Stimulated activated CD8-positive, alpha-beta memory T cell treated with anti-CD3 and anti-CD28 coated beads, Interleukin-12 subunit alpha, Interleukin-12 subunit beta, amount 100 ng/mL, for 24 hours (primary cell): Measurements from ENCODE around the gene RHOT2.
A peak's percentile ranks its signal among the peaks of the same experiment; 100 is the strongest.

Experiments
- DNase-seq: peaks from one replicate; pipeline ENCODE4 v3.0.0-alpha.2; 2020; ENCODE audit errors: extremely low read depth

The RHOT2 gene

GRCh38 chr16:670485-671352, 2.8 kb downstream of the RHOT2 start:
- no peak for DNase-seq

GRCh38 chr16:671353-672131, 3.6 kb downstream of the RHOT2 start:
- no peak for DNase-seq

- DNase-seq, result no peak
Observed at GRCh38 chr16:672371-672770, 4.4 kb downstream of the RHOT2 start.

DNA sequence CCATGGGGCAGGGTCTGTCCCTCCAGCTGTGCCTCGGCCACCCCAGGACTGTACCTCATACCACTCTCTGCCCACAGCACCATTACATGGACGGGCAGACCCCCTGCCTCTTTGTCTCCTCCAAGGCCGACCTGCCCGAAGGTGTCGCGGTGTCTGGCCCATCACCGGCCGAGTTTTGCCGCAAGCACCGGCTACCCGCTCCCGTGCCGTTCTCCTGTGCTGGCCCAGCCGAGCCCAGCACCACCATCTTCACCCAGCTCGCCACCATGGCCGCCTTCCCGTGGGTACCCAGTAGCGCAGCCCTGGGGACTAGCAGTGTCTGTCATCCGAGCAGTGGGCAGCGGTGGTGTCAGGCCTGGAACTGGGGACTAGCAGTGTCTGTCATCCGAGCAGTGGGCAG, 4.9 kb downstream of the RHOT2 start:
- no peak for DNase-seq

DNA sequence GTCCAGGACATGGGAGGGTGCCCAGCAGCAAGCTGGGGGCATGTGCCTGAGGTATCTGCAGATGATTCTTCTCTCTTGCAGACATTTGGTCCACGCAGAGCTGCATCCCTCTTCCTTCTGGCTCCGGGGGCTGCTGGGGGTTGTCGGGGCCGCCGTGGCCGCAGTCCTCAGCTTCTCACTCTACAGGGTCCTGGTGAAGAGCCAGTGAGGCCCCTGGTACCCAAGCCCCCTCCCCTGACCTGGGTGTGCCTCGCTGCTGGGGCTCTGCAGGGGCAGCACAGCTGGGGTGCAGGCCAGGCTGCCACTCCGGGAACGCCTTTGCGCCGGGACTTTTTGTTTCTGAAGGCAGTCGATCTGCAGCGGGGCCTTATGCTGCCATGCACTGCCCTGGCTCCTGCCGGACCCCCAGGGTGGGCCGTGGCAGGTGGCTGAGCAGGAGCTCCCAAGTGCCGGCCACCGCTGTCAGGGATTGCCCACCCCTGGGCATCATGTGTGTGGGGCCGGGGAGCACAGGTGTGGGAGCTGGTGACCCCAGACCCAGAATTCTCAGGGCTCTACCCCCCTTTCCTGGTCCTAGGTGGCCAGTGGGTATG, 5.6 kb downstream of the RHOT2 start:
- DNase-seq, result no peak

GRCh38 chr16:674214-674881, 6.4 kb downstream of the RHOT2 start:
- DNase-seq, result no peak

DNA sequence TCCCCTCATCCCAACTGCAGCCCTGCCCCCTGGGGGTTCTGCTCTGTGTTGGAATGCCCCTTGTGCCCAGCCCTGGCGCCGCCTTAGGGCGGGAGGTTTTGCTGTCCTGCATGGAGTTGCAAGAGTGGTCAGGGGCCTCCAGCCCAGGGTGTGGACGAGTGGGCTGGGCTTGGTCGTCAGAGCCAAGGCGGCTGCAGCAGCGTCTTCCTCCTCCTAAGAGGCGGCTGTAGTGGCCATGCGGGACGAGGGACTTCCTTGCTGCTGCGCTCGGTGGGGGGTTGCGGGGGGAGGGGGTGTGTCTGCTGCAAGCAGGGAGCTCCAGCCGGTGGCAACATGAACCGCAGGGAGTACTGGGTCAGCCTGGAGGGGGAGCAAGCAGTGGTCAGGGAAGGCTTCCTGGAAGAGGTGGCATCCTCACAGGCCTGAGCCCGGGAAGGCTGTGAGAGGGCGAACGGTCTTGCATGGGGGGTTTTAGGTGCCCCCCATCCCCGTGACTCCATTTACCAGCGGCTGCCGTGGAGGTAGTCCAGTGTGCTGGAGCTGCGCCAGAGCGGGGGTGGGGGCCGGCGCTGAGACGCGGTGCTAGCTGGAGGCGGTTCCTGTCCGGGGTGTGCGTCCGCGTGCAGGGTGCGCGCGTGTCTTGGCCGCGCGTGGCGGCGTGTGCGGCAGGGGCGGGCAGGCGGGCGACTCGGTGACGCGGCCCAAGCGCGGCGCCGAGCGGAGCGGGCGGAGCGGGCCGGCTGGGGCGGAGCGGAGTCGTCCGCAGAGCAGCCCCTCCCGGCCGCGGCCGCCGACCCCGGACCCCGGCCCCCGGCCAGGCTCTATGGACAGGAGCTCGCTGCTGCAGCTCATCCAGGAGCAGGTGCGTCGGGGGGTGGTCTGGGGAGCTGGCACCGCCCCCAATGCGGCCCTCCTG, 7.3 kb downstream of the RHOT2 start, which contains the start of gene RHBDL1:
RHBDL1 (plus strand) TSS at position 704 of the 916 bp plus-strand sequence; CDS start at position 824, 120 bp downstream.
- no peak for DNase-seq

GRCh38 chr16:675884-676564, 8.1 kb downstream of the RHOT2 start:
- no peak for DNase-seq

- DNase-seq, result no peak
Observed at GRCh38 chr16:676565-676902, 8.6 kb downstream of the RHOT2 start.

DNA sequence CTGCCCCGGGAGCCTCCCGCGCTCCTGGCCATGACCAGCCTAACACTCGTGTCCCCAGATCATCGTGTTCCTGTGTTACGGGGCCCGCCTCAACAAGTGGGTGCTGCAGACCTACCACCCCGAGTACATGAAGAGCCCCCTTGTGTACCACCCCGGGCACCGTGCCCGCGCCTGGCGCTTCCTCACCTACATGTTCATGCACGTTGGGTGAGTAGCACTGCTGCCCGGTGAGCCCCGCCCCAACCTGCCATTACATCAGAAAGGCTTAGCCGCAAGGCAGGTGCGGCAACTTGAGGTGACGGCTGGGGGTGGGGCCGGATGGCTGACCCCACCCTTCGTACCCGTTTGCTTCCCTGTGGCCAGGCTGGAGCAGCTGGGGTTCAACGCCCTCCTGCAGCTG, 9.0 kb downstream of the RHOT2 start:
- DNase-seq, result no peak

DNA sequence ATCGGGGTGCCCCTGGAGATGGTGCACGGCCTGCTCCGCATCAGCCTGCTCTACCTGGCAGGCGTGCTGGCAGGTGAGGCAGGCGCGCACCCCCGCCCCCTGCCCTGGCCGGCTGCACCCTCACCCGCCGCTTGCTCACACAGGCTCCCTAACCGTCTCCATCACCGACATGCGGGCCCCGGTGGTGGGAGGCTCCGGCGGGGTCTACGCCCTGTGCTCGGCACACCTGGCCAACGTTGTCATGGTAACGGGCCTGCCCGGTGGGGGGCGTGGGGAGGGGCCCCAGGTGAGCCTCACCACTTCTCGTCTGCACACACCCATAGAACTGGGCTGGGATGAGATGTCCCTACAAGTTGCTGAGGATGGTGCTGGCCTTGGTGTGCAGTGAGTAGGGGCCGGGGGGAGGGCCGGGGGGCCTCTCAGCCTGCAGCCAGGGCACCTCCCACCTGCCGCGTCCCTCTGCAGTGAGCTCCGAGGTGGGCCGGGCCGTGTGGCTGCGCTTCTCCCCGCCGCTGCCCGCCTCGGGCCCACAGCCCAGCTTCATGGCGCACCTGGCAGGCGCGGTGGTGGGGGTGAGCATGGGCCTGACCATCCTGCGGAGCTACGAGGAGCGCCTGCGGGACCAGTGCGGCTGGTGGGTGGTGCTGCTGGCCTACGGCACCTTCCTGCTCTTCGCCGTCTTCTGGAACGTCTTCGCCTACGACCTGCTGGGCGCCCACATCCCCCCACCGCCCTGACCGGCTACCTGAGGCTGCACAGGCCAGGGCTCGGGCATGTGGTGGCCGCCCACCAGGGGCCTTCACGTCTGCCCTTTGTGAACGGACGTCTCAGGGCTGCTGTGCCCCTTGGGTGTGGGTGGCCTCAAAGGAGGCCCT, 9.6 kb downstream of the RHOT2 start:
- DNase-seq, result no peak

GRCh38 chr16:678209-678857, 10.4 kb downstream of the RHOT2 start:
- no peak for DNase-seq

- DNase-seq, result no peak
Observed at GRCh38 chr16:678858-679813, 11.2 kb downstream of the RHOT2 start.

DNA sequence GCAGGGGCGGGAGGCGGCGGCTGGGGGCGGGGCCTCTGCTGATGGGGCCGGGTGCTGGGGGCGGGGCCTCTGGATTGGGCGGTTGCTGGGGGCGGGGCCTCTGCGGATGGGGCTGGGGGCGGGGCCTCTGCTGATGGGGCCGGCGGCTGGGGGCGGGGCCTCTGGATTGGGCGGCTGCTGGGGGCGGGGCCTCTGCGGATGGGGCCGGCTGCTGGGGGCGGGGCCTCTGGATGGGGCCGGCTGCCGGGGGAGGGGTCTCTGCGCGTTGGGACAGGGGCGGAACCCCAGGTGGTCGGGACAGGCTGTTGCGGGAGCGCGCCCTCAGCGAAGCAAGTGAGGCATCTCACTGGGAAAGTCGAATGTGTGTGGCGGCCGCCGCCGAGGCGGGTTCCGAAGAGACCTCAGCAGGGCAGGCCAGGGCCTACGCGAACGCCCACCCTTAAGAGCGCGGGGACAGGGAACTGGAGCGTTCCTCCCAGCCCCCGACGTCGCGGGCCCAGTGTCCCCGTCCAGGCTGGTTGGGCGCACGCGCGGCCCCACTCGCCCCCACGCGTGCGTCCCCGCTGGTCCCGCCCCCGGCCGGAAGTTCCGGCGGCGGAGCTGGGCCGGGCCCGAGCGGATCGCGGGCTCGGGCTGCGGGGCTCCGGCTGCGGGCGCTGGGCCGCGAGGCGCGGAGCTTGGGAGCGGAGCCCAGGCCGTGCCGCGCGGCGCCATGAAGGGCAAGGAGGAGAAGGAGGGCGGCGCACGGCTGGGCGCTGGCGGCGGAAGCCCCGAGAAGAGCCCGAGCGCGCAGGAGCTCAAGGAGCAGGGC, 12.1 kb downstream of the RHOT2 start, which contains the start of gene STUB1:
STUB1 (plus strand) TSS at position 597 of the 811 bp plus-strand sequence; CDS start at position 713, 116 bp downstream.
- DNase-seq, result peak; percentile 83

- DNase-seq, result no peak
Observed at GRCh38 chr16:680625-680945, 12.7 kb downstream of the RHOT2 start.

DNA sequence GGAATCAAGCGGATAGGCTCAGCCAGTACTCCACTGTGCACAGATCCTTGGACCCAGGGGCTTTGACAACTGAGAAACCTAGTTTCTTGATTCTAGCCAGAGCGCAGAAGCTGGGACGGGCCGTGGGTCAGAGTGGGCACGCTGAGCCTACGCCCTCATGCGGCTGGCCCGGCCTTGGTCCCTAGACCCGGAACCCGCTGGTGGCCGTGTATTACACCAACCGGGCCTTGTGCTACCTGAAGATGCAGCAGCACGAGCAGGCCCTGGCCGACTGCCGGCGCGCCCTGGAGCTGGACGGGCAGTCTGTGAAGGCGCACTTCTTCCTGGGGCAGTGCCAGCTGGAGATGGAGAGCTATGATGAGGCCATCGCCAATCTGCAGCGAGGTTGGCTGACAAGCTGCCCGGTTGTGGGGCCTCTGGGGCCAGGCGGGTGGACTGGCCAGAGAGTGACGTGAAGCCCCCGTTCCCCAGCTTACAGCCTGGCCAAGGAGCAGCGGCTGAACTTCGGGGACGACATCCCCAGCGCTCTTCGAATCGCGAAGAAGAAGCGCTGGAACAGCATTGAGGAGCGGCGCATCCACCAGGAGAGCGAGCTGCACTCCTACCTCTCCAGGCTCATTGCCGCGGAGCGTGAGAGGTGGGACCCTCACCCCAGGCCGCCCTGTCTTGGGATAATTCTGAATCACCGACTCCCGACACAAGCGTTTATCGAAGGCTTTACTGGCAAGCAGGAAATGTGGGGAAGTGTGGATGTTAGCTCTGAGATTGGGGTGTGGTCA, 13.2 kb downstream of the RHOT2 start:
- no peak for DNase-seq
